ENCODE measurements around the gene SLC9A6.
"Not testable (repeated sequence)": the region's sequence is repeated elsewhere in the genome, so short reads cannot be mapped to it uniquely, and the experiment has no call there.

SLC9A6 gene

GRCh38 chrX:136030303-136031191 is 45.3 kb downstream of the SLC9A6 start:
- DNase-seq, result no peak

GRCh38 chrX:136031626-136032025 is 46.4 kb downstream of the SLC9A6 start:
- DNase-seq, result no peak

- DNase-seq, result no peak
Measured at GRCh38 chrX:136032370-136032769, 47.1 kb downstream of the SLC9A6 start.

- DNase-seq, result no peak
Measured at GRCh38 chrX:136034668-136035067, 49.4 kb downstream of the SLC9A6 start.

- DNase-seq, result no peak
Measured at GRCh38 chrX:136035663-136036062, 50.4 kb downstream of the SLC9A6 start.

GRCh38 chrX:136039485-136039884 is 54.2 kb downstream of the SLC9A6 start:
- no peak for DNase-seq

GRCh38 chrX:136039968-136040367 is 54.7 kb downstream of the SLC9A6 start:
- DNase-seq, result no peak

GRCh38 chrX:136041254-136041812 is 56.1 kb downstream of the SLC9A6 start:
- no peak for DNase-seq

GRCh38 chrX:136045008-136045407 is 59.8 kb downstream of the SLC9A6 start:
- DNase-seq, result no peak

- no peak for DNase-seq
Measured at GRCh38 chrX:136046295-136047015, 61.2 kb downstream of the SLC9A6 start.

GRCh38 chrX:136047016-136047642 is 61.9 kb downstream of the SLC9A6 start:
- no peak for DNase-seq

GRCh38 chrX:136047969-136048368 is 62.7 kb downstream of the SLC9A6 start:
- DNase-seq, result no peak

GRCh38 chrX:136048446-136048845 is 63.2 kb downstream of the SLC9A6 start:
- no peak for DNase-seq

GRCh38 chrX:136049608-136050007 is 64.4 kb downstream of the SLC9A6 start:
- DNase-seq, result no peak

- DNase-seq, result not testable (repeated sequence)
Measured at GRCh38 chrX:136050875-136051274, 65.6 kb downstream of the SLC9A6 start.

- DNase-seq, result no peak
Measured at GRCh38 chrX:136051611-136052010, 66.4 kb downstream of the SLC9A6 start.

- DNase-seq, result no peak
Measured at GRCh38 chrX:136055651-136056221, 70.5 kb downstream of the SLC9A6 start.

GRCh38 chrX:136057567-136057966 is 72.3 kb downstream of the SLC9A6 start:
- no peak for DNase-seq

- DNase-seq, result no peak
Measured at GRCh38 chrX:136059350-136059749, 74.1 kb downstream of the SLC9A6 start.

GRCh38 chrX:136061286-136061685 is 76.1 kb downstream of the SLC9A6 start:
- DNase-seq, result no peak

- DNase-seq, result no peak
Measured at GRCh38 chrX:136061696-136062095, 76.5 kb downstream of the SLC9A6 start.

- DNase-seq, result no peak
Measured at GRCh38 chrX:136063340-136064079, 78.3 kb downstream of the SLC9A6 start.
